Urothelium cell line (cell line): ENCODE measurements around the gene ZBTB33.

ENCODE experiments used
- DNase-seq: peaks from one replicate; pipeline ENCODE4 v3.0.0; 2011; ENCODE audit warnings: low spot score, mixed read lengths
- FAIRE-seq: peaks from 2 replicates; lab custom pipeline; 2011; peaks lifted over from hg19 to GRCh38; lab: Jason Lieb, UNC

The ZBTB33 gene, protein sequence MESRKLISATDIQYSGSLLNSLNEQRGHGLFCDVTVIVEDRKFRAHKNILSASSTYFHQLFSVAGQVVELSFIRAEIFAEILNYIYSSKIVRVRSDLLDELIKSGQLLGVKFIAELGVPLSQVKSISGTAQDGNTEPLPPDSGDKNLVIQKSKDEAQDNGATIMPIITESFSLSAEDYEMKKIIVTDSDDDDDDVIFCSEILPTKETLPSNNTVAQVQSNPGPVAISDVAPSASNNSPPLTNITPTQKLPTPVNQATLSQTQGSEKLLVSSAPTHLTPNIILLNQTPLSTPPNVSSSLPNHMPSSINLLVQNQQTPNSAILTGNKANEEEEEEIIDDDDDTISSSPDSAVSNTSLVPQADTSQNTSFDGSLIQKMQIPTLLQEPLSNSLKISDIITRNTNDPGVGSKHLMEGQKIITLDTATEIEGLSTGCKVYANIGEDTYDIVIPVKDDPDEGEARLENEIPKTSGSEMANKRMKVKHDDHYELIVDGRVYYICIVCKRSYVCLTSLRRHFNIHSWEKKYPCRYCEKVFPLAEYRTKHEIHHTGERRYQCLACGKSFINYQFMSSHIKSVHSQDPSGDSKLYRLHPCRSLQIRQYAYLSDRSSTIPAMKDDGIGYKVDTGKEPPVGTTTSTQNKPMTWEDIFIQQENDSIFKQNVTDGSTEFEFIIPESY

DNA sequence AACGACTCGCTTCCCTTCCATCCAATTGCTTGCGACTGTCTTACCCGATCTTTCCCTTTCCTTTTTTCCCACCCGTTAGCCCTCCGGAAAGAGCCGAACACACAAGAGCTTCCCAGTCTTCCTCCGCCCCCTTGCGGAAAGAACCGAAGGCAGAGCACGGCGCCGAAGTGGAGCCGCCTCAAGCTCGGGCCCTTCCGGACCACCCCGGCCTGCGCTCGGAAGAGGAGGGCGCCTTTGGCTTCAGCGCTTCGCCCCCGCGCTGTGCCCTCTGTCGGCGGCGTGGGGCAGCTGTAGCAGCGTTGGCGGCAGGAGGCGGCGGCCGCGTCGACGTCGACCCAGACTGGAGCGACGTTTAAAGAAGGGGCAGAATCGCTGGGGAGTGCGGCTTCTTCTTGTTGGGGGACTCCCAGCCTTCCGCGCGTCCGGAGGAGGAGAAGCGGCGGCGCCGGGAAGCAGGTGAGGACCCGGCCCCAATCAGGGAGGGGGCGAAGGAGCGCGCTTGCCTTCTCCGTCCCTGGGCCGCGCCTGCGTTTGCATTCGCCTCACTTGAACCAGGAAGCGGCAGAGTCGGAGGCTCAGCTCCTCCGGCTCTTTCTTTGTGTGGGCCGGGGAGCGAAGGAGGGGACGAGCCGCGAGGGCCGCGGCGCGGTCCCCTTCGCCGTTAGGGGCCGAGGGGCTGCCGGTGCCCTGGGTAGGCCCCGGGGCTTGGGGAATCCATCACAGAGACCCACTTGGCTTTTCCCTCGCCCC is at the start of gene ZBTB33:
ZBTB33 (plus strand) TSS at position 291 of the 750 bp plus-strand sequence. CDS start 2,604 bp downstream, outside the sequence.
- no peak for FAIRE-seq
- DNase-seq: peak; percentile 80

DNA sequence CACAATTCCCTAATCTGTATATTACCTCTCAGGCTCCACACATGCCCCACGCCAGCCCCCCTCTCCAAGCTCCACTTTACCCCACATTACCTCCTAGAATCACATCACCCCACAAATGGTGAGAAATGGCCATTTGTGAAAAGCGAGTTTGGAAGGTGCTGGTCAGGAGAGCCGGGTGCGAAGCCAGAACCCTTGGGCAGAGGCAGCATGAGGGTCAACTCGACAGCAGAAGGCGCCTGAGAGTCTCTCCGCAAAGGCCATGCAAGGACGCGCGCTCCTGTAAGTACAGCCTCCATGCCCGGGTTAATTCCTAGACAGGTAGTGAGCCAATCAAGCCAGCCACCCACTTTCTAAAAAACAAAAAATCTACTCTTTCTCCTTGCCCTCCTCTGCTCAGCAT is 49.8 kb upstream of the ZBTB33 start:
- no peak for DNase-seq
- FAIRE-seq: no peak

DNA sequence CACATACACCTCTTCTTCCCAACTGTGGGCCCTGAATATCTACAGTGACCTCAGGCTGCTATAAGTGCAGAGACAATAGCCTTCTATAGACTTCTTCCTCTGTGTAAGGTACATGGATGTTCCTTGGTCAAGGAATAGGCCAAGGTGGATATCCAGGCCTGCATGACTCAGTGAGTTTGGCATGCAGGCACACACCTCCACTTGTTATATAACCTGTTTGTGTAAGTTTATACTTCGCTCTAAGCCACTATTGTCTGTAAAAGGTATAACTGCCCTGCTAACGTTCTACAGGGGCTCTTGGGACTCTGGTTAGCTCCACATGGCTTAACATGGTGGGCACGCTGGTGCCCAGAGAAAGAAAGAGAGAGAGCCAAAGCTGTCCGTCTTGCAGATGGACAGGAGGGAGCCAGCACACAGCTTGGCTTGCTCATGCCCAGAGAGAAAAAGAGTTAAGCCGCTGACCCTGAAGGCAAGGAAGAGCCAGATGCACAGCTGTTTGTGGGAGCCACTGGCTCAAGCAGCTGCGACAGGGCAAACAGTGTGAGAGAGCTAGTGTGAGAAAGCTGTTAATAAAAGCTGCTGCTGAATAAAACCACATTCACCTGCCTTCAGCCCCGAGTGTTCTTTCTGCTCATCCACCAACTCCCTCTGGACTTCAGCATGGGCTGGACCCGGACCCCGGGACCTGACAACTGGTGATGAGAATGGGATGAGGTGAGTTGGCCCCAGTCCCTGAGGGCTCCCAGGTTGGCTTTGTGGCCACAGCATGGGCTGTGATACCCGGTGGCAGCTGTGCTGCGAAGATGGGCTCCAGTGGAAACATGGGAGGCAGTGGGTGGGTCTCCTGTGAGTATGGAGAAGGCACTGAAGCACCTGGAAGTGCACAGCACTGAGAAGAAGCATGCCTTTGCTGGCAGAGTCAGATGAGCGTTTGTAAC is 44.5 kb upstream of the ZBTB33 start:
- FAIRE-seq (no peak), DNase-seq (no peak)

DNA sequence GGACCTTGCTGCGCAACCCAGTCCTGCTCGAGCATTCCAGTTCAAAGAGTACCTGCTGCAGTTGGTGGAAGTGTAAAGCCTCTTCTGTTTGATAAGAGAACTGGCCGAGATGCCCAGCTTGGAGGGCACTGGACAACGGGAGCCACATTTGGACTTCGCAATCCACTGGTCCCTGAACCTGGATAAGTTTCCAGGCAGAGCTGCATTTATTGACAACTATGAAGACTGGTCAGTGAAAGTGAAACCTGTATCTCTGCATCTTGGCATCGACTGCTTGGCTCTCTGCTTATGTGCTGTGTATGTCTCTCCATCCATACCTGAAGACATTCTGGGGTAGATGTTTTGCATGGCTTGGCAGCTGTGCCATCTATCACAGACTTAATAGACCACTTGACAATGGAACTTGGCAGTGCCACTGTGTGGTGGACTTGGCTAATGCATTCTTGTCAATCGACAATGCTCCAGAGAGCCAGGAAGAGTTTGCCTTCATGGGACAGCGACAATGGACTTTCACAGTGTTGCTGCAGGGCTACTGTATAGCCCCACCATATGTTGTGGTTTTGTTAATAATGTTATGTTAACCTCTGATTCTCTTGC is 43.5 kb upstream of the ZBTB33 start:
- FAIRE-seq (no peak), DNase-seq (no peak)

DNA sequence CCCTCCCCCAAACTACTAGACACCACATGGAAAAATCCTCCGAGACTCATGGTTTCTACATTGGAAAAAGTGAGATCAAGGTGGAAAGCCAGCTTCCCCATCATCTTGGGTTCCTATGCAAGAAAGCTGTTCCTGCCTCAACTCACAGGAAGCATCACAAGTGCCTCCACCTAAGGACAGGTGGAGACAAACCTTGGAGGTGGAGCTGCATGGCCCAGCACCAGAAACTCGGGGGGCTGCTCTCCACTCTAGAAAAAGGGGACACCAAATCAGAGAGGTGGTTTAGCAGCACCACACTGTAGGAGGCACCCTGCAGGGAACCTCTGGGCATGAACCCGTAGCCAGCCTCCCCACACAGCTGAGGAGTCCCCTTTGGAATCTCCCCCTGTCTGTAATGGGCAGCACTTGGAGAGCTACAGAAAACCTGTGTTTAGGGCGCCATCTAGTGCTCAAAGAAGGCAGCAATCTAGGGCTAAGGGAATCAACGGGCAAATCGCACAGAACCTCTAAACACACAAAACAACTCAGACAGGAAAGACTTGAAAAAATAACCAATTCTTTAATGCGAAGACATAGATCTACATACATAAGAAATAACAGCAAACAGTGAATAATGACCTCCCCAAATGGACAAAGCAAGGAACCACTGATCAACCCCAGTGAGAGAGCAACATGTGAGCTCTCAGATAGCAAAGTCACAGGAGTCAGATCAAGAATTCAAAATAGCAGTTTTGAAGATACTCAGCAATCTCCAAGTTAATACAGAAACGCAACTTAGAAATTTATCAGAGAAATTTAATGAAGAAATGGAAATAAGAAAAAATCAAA is 37.0 kb upstream of the ZBTB33 start:
- DNase-seq: peak; percentile 31
- FAIRE-seq: no peak

DNA sequence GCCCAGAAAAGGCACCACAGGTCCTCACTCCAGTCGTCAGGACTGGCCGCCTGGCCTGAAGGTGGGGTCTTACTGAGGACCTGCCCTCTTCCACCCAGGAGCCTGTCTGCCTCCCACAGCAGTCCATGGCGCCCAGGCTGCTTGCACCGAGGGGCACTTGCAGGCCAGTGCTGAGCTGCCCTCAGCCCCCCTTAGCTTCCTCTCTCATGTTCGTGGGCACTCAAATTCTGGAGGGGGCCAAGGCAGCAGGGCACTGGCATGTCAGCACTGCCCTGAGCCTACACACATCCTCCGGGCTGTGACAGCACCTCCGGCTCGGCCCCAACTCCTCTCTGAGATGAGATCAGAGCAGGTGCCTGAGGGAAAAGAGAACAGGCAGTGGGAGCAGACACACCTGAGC is 27.2 kb upstream of the ZBTB33 start:
- DNase-seq: no peak
- no peak for FAIRE-seq

DNA sequence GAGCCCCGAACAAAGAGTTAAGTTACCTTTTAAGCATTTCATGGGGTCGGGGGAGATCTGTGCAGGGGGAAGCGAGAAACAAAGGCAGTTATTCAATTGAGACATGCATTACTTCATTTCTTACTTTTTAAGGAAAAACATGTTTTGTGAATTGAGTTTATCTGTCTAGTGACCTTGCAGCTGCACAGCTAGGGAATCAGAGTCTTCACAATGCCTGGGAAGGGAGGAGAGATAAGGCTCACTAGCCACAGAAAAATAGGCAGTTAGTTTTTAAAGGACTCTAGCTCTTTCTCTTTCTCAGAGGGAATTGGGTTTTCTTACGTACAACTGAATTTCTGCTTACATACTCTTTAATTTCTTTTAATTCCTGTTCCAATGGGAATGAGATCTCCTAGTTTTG is 26.2 kb upstream of the ZBTB33 start:
- FAIRE-seq: no peak
- no peak for DNase-seq

DNA sequence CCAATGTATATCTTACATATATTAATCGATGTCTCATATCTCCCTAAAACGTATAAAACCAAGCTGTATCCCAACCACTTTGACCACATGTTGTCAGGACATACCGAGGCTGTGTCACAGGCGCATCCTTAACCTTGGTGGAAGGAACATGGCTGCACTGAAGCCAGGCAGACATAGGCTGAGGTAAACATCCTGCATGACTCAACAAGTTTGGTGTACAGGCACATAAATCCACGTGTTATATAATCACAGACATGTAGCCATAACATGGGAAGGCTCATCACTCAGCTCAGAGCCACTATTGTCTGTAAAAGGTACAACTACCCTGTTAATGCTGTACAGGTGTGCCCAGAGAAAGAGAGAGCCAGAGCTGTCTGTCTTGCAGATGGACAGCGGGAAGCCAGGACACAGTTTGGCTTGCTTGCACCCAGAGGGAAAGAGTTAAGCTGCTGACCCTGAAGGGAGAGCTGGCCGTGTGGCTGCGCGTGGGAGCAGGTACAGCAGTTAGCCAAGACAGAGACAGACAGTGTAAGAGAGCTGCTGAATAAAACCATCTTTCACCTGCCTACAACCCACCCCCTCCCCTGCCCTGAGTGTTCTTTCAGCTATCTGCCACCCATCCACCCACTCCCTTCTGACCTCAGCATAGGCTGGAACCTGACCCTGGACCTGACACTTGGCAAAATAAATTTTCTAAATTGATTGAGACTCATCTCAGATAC is 22.3 kb upstream of the ZBTB33 start:
- FAIRE-seq: no peak
- DNase-seq: no peak

DNA sequence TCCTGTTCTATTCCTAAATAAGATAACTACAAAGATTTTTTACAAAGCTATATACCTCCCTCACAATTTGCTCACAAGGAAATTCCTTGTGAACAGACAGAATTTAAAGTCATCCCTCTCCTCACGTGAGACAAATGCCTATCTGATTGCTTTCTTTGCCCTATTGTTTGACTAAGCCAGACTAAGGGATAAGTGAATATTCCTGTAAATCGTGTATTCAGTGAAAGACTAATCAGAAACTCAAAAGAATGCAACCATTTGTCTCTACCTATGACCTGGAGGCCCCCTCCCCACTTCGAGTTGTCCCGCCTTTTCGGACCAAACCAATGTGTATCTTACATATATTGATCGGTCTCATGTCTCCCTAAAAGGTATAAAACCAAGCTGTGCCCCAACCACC is 15.3 kb upstream of the ZBTB33 start:
- DNase-seq (no peak), FAIRE-seq (no peak)

DNA sequence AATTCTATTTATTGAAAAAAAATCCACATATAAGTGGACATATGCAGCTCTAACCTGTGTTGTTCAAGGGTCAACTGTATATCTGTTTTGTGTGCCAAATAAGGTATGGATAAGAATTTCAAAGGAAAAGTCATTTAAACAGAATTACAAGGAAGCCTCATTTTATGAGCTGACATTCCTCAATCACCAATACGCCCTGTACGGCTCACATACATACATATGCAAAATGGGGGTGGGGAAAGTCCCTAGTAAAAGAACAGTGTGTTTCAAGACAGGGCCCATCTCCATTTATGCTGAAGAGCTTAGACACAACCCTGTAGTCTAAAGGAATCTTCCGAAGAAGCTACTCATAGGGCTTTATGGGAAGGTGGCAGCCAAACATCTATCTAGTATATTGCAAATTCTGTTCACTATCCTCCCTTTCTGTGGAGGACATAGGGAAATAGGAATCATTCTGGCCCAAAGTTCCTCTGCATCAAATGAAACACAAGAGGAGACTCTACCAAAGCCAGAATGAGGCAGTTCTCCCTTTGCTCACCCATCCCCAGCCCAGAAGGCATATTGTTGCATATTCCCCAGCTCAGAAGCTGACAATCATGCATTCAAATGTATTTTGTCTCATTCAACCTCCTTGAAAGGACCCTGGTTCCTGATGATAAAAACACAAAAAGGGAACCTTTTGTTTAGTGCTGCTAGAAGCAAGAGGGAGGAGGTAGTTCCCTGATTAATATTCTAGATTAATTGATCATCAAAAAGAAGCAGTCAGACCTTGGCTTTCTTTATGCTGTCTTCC is 13.7 kb upstream of the ZBTB33 start:
- no peak for FAIRE-seq
- no peak for DNase-seq

DNA sequence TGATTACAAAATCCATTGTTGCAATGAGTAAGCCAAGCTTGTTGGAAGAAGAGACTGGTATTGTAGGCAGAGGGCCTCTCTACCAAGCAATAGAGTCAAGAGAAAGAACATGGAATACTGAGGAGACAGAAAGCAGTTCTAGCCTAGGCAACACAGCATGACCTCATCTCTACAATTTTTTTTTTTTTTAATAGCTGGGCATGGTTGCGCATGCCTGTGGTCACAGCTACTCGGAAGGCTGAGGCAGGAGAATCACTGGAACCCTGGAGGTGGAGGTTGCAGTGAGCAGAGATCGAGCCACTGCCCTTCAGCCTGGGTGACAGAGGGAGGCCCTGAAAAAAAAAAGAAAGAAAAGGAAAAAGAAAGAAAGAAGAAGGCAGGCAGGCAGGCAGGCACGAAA is 11.7 kb upstream of the ZBTB33 start:
- DNase-seq (no peak), FAIRE-seq (no peak)

DNA sequence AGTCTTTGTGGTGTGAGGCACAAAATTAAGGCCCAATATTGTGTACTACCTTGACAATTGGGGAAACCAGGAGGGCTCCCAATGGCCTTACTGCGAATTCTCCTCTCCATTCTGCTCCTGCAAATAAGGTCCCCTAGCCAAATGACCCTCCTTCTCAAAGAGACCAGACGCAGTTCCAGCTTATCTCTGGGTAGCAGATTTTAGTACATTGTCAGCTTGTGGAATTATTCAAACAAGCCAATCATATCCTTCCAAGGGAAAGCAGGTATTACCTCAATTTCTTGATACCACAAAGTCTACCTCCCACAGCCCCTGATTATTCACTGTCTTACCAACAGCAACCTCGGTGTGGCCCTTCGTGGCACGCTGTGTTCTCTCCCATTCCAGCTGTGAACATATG is 7.8 kb upstream of the ZBTB33 start:
- FAIRE-seq (no peak), DNase-seq (no peak)

DNA sequence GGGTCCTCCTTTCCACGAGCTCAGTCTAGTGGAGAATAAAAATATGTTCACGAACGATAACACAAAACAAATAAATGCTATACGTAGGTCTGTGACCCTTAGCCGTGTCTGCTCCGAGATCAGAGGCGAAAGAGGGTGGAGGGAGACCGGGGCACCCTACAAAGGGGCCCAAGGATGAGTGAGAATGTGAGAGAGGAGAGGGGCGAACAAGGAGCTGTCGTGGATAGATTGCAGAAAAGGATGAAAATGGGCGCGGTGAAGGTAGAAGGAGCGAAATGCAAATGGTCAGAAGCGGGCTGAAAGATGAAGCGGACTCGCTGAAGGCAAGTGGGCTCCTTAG is 6.2 kb upstream of the ZBTB33 start:
- DNase-seq (no peak), FAIRE-seq (no peak)

DNA sequence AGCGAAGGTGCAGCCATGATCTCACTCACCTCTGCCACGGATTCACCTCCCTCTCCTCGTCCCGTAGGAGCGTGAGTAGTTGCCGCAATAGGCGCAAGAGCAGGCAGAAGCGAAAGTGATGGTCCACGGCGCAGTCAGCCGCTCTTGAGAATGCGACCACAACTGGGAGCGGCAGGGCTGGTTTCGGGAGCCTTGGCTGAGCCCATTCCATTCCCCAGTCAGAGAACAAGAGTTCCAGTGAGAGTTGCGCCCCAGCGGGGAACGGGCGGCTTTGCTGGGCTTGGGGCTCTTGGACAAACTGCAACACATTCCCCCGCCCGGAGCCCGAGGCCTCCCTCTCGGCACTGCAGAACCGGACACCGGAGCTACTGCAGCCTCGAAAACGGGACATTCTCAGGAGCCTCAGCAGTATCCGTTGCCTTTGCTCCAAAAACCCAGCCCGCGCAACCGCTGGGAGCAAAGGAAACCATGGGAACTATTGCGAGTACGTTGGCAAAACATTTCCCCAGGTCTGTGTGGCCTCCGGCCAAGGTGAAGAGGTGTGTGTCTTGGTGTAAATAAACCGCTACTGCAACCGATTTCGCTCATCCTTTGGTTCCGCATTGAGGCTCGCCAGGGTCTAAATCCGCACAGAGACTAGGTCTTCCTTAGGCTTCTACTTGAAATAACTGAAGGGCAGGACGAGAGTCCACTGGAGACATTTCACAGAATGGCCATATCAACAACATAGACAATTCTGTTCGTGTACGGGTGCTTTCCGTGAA is 5.7 kb upstream of the ZBTB33 start:
- FAIRE-seq: no peak

DNA sequence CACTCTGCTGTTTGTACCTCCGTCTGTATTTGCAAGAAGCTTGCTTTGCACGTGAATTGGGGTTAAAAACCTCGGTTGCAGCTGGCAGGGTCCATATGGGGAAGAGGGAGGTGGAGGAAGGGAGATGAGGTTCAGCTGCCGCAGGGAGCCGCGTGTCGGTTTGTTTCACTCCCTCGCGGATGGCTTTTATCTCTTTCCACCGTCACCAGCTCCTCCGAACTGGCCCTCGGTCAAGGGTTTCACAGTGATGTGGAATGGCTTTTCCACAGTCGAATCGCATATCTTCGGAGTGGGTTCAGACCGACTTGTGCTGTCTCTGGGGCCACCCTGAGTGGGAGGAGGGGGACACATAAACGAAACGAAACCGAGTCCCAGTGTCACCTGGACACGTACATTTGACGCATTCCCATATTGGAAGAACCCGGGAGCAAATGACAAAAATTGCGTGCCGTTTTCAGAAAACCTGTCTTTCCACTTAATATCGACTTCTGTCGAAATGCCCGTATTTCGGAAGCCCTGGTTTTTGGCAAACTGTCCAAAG is 929 bp downstream of the ZBTB33 start:
- DNase-seq (peak; percentile 4), FAIRE-seq (no peak)

More for the DNA sequence above, 5.7 kb upstream of the ZBTB33 start:
- DNase-seq: peak; percentile 36

DNA sequence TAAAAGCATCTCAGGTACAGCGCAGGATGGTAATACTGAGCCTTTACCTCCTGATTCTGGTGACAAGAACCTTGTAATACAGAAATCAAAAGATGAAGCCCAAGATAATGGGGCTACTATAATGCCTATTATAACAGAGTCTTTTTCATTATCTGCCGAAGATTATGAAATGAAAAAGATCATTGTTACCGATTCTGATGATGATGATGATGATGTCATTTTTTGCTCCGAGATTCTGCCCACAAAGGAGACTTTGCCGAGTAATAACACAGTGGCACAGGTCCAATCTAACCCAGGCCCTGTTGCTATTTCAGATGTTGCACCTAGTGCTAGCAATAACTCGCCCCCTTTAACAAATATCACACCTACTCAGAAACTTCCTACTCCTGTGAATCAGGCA is 3.2 kb downstream of the ZBTB33 start:
- no peak for FAIRE-seq
- DNase-seq: no peak

DNA sequence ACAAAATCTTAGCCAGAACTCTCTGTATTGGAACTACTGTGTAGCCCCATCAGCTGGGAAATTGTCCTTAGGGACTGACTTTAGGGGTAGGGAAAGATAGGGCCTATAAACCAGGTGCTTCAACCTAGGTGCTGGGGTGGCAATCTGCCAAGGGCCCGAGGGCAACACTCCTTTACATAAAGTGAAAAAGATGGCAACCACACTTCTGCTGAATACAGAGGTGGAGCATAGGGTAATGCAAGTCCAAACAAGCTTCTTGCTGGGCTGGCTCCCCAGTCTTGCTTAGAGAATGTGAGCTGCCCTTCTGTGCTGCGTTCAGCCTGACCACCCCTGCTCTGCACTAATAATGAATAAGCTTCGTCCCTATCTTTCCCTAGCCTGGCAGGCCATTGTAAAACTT is 9.8 kb downstream of the ZBTB33 start:
- no peak for FAIRE-seq
- no peak for DNase-seq
